Keratinocyte (primary cell): ENCODE data around the gene SCGB1A1. TPM values are rescaled to one million over a fixed set of nuclear protein-coding genes. Genes with fewer than 3 reads are reported as not detected.
"Not testable (repeated sequence)": the region's sequence is repeated elsewhere in the genome, so short reads cannot be mapped to it uniquely, and the experiment has no call there.

Source experiments
- DNase-seq: peaks from one replicate; pipeline ENCODE4 v3.0.0-alpha.2; 2011; ENCODE audit warnings: low read depth, missing footprints, low spot score
- FAIRE-seq: peaks from 2 replicates; lab custom pipeline; 2011; peaks lifted over from hg19 to GRCh38; lab: Jason Lieb, UNC
- H2AFZ ChIP-seq: 2 replicates; pipeline ENCODE4 v1.6.0; 2012; ENCODE audit warnings: low read length, control low read depth, inconsistent platforms; ENCODE audit not compliant: control insufficient read depth
- H3K27ac ChIP-seq: 2 replicates; pipeline ENCODE4 v1.5.1; 2011; ENCODE audit warnings: low read length; ENCODE audit not compliant: control insufficient read depth, insufficient read depth
- H3K27me3 ChIP-seq: 3 replicates; pipeline ENCODE4 v1.6.0; 2011; ENCODE audit warnings: low read length; ENCODE audit not compliant: control insufficient read depth, insufficient read depth; ENCODE audit errors: extremely low read depth
- H3K36me3 ChIP-seq, 2 experiments: 2 replicates in 1 of 2; 3 replicates in 1 of 2; pipeline ENCODE4 v1.5.1; 2011; ENCODE audit warnings: low read length in 2 of 2, mild to moderate bottlenecking in 1 of 2; ENCODE audit not compliant: control insufficient read depth in 2 of 2, insufficient read depth in 2 of 2; ENCODE audit errors: extremely low read depth in 1 of 2
- H3K4me1 ChIP-seq: 3 replicates; pipeline ENCODE4 v1.5.1; 2011; ENCODE audit warnings: low read length; ENCODE audit not compliant: control insufficient read depth, insufficient read depth; ENCODE audit errors: extremely low read depth
- H3K4me2 ChIP-seq: 3 replicates; pipeline ENCODE4 v1.6.0; 2011; ENCODE audit warnings: low read depth, low read length; ENCODE audit not compliant: control insufficient read depth, insufficient read depth; ENCODE audit errors: extremely low read depth
- H3K4me3 ChIP-seq, 3 experiments: fragments of 200-600 bp in 1 of 3; sonication (generic) in 1 of 3; 2 replicates in 2 of 3; 3 replicates in 1 of 3; pipeline ENCODE4 v1.5.1; 2011 to 2016; ENCODE audit warnings: low read length in 3 of 3, mild to moderate bottlenecking in 3 of 3, control low read depth in 2 of 3, inconsistent platforms in 1 of 3, low read depth in 1 of 3, mixed read lengths in 1 of 3, mixed run types in 1 of 3, moderate library complexity in 1 of 3; ENCODE audit not compliant: control insufficient read depth in 2 of 3, insufficient read depth in 2 of 3; ENCODE audit errors: extremely low read depth in 1 of 3
- H3K79me2 ChIP-seq: 2 replicates; pipeline ENCODE4 v1.6.0; 2012; ENCODE audit warnings: low read length; ENCODE audit not compliant: control insufficient read depth, insufficient read depth
- H3K9ac ChIP-seq: 3 replicates; pipeline ENCODE4 v1.6.0; 2011; ENCODE audit warnings: low read length; ENCODE audit not compliant: control insufficient read depth, insufficient read depth; ENCODE audit errors: extremely low read depth
- H3K9me1 ChIP-seq: 3 replicates; pipeline ENCODE4 v1.6.0; 2011; ENCODE audit warnings: low read length; ENCODE audit not compliant: control insufficient read depth, insufficient read depth; ENCODE audit errors: extremely low read depth
- H3K9me3 ChIP-seq: 2 replicates; pipeline ENCODE4 v1.5.1; 2012; ENCODE audit warnings: low read depth, low read length; ENCODE audit not compliant: control insufficient read depth
- H4K20me1 ChIP-seq: 3 replicates; pipeline ENCODE4 v1.6.0; 2011; ENCODE audit warnings: low read length; ENCODE audit not compliant: control insufficient read depth, insufficient read depth; ENCODE audit errors: extremely low read depth
- CTCF ChIP-seq, 3 experiments: IDR thresholded peaks in 1 of 3; conservative IDR thresholded peaks in 1 of 3; optimal IDR thresholded peaks in 1 of 3; 2 replicates in 2 of 3; 3 replicates in 1 of 3; pipeline versions ENCODE3 to v1.5.1; 2011; ENCODE audit warnings: low read length in 3 of 3, mild to moderate bottlenecking in 3 of 3, moderate library complexity in 2 of 3, control low read depth in 1 of 3, inconsistent platforms in 1 of 3; ENCODE audit not compliant: insufficient read depth in 2 of 3; ENCODE audit errors: extremely low read depth in 1 of 3
- dilution Hi-C: fragments of 300-500 bp; cut with MboI; formaldehyde crosslinking; loops from one replicate; pipeline ENCODE4 v1.7.0; 2020; ENCODE audit warnings: low sequenced_read_pairs; ENCODE audit not compliant: extremely low pct_ligation_motif_present
- polyA plus RNA-seq, 5 experiments: library from polyadenylated mRNA; depleted of rRNA in 3 of 5; stranded (reverse) in 3 of 5; stranded (forward) in 1 of 5; unstranded in 1 of 5; fragments of >200 nt; gene quantifications; 1 replicate in 1 of 5; 2 replicates in 3 of 5; 3 replicates in 1 of 5; pipeline versions ENCODE4 v1.2.1 to v1.2.3, GENCODE V29; 2011 to 2012; ENCODE audit warnings: missing spikeins in 2 of 5, low read depth in 1 of 5, low replicate concordance in 1 of 5

The SCGB1A1 gene
- polyA plus RNA-seq, 1 donor (not counting 4 experiments of a cell fraction or from before 2014, with no cell fraction given) = not detected

DNA sequence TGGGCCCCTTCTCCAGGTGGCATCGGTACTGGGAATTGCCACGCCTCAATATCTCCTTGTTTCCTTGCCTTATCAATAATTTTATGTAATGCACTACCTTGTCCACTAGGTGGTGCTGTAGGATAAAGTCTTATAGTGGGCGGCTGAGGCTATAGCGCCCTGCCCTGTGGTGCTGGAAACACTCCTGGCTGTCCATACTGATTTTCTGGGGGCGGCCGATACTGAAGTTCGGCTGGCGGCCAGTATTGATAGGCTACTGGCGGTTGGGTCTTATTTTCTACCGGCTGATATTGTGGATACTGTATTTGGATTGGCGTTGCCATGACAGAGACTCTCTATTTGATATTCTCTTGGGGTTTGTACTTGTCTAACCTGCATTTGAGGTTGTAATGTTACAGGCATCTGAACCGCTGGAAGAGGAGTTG, 38.0 kb upstream of the SCGB1A1 start:
- FAIRE-seq, H2AFZ ChIP-seq, dilution Hi-C loops: not testable (repeated sequence)

DNA sequence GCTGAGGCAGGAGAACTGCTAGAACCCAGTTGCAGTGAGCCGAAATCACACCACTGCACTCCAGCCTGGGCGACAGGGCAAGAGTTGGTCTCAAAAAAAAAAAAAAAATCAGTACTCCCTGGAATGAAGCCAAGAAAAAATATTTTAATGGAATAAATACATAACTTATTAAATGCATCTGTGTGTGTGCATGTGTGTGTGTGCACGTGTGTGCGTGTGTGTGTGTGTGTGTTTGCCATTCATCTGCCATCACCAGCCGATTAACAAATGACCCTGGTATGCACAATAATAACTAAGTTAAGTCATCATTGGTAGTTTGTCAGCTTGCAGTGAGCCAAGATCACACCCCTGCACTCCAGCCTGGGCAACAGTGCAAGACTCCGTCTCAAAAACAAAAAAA, 35.0 kb upstream of the SCGB1A1 start:
- Histone ChIP-seq H3K9me1 (no peaks in the 10 kb centered on the region), H3K9ac (no peak overlapping the region), H3K9me3 (no peaks in the 10 kb centered on the region), H3K4me1 (no peaks in the 10 kb centered on the region), H3K27ac (no peak overlapping the region), H3K79me2 (no peaks in the 10 kb centered on the region), H3K4me2 (no peak overlapping the region), H2AFZ (no peak overlapping the region), H3K36me3 (no peaks in the 10 kb centered on the region), H3K4me3 (no peak overlapping the region), H3K27me3 (no peaks in the 10 kb centered on the region), H4K20me1 (no peaks in the 10 kb centered on the region)
- no peak for FAIRE-seq
- no peak for TF ChIP-seq CTCF (optimal IDR thresholded peaks at IDR 0.05 in 1 of 3, IDR thresholded peaks at IDR 0.05 in 1 of 3, conservative IDR thresholded peaks at IDR 0.05 in 1 of 3; ENCODE audit: extremely low read depth in 1 of 3, insufficient read depth in 2 of 3, low read length in 3 of 3)
- no peak for DNase-seq
- dilution Hi-C loops = no loop called here

More for the DNA sequence above, 38.0 kb upstream of the SCGB1A1 start:
- not testable (repeated sequence) for DNase-seq, H3K27me3 ChIP-seq, H3K4me3 ChIP-seq, H4K20me1 ChIP-seq, H3K4me1 ChIP-seq, H3K9ac ChIP-seq, H3K9me1 ChIP-seq, H3K9me3 ChIP-seq, H3K27ac ChIP-seq, H3K79me2 ChIP-seq, H3K36me3 ChIP-seq
- peak overlapping the region; percentile 6 for H3K4me2 ChIP-seq
- TF ChIP-seq CTCF (optimal IDR thresholded peaks at IDR 0.05 in 1 of 3, IDR thresholded peaks at IDR 0.05 in 1 of 3, conservative IDR thresholded peaks at IDR 0.05 in 1 of 3; ENCODE audit: extremely low read depth in 1 of 3, insufficient read depth in 2 of 3, low read length in 3 of 3) = peak; percentile 59 to 63 (median 60)

GRCh38 chr11:62386083-62386482, 32.8 kb upstream of the SCGB1A1 start:
- dilution Hi-C loops = not testable (repeated sequence)

More at GRCh38 chr11:62386083-62386482, 32.8 kb upstream of the SCGB1A1 start:
- H3K27me3 ChIP-seq, H4K20me1 ChIP-seq, H3K4me1 ChIP-seq, H2AFZ ChIP-seq, H3K36me3 ChIP-seq, H3K9me1 ChIP-seq, FAIRE-seq, H3K79me2 ChIP-seq, H3K27ac ChIP-seq, H3K9me3 ChIP-seq, H3K9ac ChIP-seq, H3K4me2 ChIP-seq, H3K4me3 ChIP-seq, DNase-seq: not testable (repeated sequence)
